Activated CD4-positive, alpha-beta memory T cell treated with anti-CD3 and anti-CD28 coated beads, Interleukin-2, amount 10 ng/mL, durations not matched to agents 7 days and 5 days (primary cell): Measurements from ENCODE around the gene CRY1. TPM values are rescaled to one million over a fixed set of nuclear protein-coding genes. Genes with fewer than 3 reads are reported as not detected.

Source experiments
- CTCF ChIA-PET: fragments of 350-600 bp; sonication (Branson Sonifier 250); formaldehyde crosslinking; loops from one replicate; lab custom pipeline; 2021; ENCODE audit warnings: antibody characterized with exemption, inconsistent platforms; lab: Charles Lee
- POLR2A ChIA-PET: fragments of 350-600 bp; sonication (Branson Sonifier 250); formaldehyde crosslinking; loops from one replicate; lab custom pipeline; 2021; ENCODE audit warnings: antibody characterized with exemption; lab: Charles Lee
- DNase-seq: peaks from one replicate; pipeline ENCODE4 v3.0.0-alpha.2; 2020
- H3K27ac Mint-ChIP-seq: one replicate; pipeline ENCODE4 v1.8.0; 2021; ENCODE audit warnings: mild to moderate bottlenecking, mixed read lengths
- H3K27me3 Mint-ChIP-seq: one replicate; pipeline ENCODE4 v1.8.0; 2021; ENCODE audit warnings: mixed read lengths
- H3K36me3 Mint-ChIP-seq: one replicate; pipeline ENCODE4 v1.8.0; 2021; ENCODE audit warnings: low read depth, mixed read lengths
- H3K4me1 Mint-ChIP-seq: one replicate; pipeline ENCODE4 v1.8.0; 2021; ENCODE audit warnings: mixed read lengths
- H3K4me3 Mint-ChIP-seq: one replicate; pipeline ENCODE4 v1.8.0; 2021; ENCODE audit warnings: mild to moderate bottlenecking, mixed read lengths
- H3K9me3 Mint-ChIP-seq: one replicate; pipeline ENCODE4 v1.8.0; 2021; ENCODE audit warnings: mixed read lengths
- total RNA-seq, 2 experiments: library from RNA; stranded (reverse); gene quantifications; one replicate each; pipeline ENCODE4 v1.2.3, GENCODE V29; 2021

CRY1 gene
- total RNA-seq, 2 experiments from 2014 or later, result 16.4 to 16.6 TPM

DNA sequence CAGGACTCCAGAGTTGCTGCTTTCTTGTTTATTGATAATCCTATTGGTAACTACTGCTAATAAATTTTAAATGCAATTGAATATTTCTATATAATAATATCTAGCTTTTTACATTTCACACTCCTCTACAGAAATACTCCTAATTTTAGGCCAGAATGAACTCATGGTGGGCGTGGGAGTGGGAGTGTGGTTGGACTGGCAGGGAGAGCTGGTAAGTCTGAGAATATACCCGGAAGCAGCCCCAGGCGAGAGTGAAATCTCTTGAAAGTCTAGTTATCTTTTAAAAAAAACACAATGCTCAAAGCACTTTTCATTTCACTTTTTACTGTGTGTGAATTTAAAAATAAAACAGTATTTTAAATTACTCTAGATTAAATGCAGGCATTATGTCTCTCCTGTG, 132.9 kb downstream of the CRY1 start:
- Mint-ChIP-seq H3K4me1 (peaks cover 13% of the 10 kb centered on the region), H3K4me3 (no peak overlapping the region), H3K27me3 (no peaks in the 10 kb centered on the region), H3K9me3 (no peaks in the 10 kb centered on the region), H3K36me3 (peaks cover 23% of the 10 kb centered on the region), H3K27ac (no peak overlapping the region)
- DNase-seq, result no peak
- CTCF ChIA-PET, result no interaction called here
- POLR2A ChIA-PET, result no interaction called here

DNA sequence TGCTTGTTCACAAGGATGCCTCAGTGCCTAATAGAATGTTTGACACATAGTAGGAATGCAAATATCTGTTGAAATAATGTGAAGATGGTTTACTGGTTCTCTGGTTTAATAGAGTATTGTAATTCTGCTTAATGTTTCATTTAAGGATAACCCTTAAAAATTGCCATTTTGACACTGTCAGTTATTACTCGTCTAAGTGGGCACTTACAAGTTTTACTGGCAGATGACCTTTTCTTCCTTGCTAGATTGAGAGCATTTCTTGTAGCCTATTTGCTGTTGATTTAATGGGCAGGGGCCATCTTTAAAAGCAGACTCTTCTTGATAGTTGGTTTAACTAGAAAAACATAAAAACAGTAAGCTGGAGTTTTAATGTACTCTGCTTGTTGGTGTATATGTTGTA, 135.8 kb downstream of the CRY1 start:
- Mint-ChIP-seq H3K4me1 (peaks cover 20% of the 10 kb centered on the region), H3K9me3 (no peaks in the 10 kb centered on the region), H3K27me3 (peaks cover under 1% of the 10 kb centered on the region), H3K27ac (peak overlapping the region; percentile 32), H3K4me3 (peak overlapping the region; percentile 94), H3K36me3 (peaks cover 8% of the 10 kb centered on the region)
- no peak for DNase-seq
- POLR2A ChIA-PET, result no interaction called here
- CTCF ChIA-PET, result interaction anchor here (1.0 kb wide), 1 partner anchor 134 kb away, joined by 4 read pairs; no protein-coding TSS in a partner anchor

- H3K27me3 Mint-ChIP-seq, result peaks cover 3% of the 10 kb centered on the region
- peak; percentile 63 for DNase-seq
- POLR2A ChIA-PET, result interaction anchor here (0.8 to 2.2 kb wide), 14 partner anchors 11 to 655 kb away, joined by 3 to 12 read pairs (median 4); partner anchors contain the start of genes MTERF2 and POLR3B
- H3K9me3 Mint-ChIP-seq, result no peaks in the 10 kb centered on the region
- peaks cover 20% of the 10 kb centered on the region for H3K4me1 Mint-ChIP-seq
- H3K4me3 Mint-ChIP-seq, result peak overlapping the region; percentile 94
- CTCF ChIA-PET, result interaction anchor here (1.1 to 2.9 kb wide), 5 partner anchors 10 to 598 kb away, joined by 3 to 12 read pairs (median 3); partner anchors contain the start of gene POLR3B
- peaks cover 6% of the 10 kb centered on the region for H3K36me3 Mint-ChIP-seq
- H3K27ac Mint-ChIP-seq, result peak overlapping the region; percentile 81
Observed at GRCh38 chr12:106956048-106956578, 137.2 kb downstream of the CRY1 start.

- Mint-ChIP-seq H3K4me3 (peak within 1 kb of the TSS; percentile 94), H3K27me3 (peaks cover 6% of the 10 kb centered on the region), H3K27ac (peak within 1 kb of the TSS; percentile 81), H3K36me3 (peaks cover 6% of the 10 kb centered on the region), H3K9me3 (no peaks in the 10 kb centered on the region), H3K4me1 (peaks cover 20% of the 10 kb centered on the region)
- ChIA-PET CTCF (interaction anchor here (1.0 to 2.9 kb wide), 6 partner anchors 11 to 598 kb away, joined by 3 to 12 read pairs (median 4); partner anchors contain the start of gene POLR3B), POLR2A (interaction anchor here (0.8 to 2.2 kb wide), 12 partner anchors 11 to 598 kb away, joined by 3 to 12 read pairs (median 4); partner anchors contain the start of genes MTERF2 and POLR3B)
- DNase-seq, result peak; percentile 89
Observed at GRCh38 chr12:106955377-106956047, 137.8 kb downstream of the CRY1 start, which contains the start of gene TMEM263. TSS of gene TMEM263 (plus strand) at chr12:106955907. CDS start at chr12:106967117, 11,210 bp downstream.

DNA sequence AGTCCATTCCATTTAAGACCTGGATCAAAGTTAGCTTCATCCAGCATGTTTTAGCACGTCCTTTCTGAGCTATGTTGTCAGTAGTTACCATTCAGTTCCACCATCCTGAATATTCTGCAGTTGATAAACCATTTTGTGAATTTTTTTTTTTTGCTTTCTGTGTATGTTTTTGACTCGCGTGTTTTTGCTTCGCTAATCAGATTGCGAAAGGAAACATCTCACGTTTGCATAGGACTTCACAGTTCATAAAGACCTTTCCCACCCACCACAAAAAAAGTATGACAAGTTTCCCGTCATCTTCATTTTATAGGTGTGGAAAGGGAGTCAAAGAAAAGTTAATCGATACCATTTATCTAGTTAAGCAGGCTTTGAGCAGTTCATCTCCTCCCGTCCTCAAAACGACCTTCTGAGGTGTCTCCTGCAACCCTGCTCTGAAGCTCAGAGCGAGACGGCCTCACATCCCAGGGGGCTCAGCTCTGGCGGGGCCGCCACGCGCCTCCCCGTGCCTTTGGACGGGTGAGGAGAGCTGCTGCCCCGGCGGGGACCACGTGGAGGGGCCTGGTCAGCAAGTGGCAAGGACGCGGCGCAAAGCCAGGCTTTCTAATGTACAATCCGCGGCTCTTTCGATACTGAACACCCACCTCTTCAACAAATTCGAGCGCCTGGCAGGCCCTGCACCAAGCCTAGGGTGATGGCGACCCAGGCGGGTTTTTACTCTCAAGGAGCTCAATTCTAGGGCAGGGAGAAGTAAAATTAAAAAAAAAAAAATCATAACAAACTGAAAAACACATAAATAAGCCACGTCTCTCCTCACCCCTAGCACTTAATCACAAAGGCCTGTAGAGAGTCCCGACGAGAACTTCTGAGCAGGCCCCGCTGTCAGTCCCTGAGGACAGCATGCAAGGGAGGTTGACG, 138.6 kb downstream of the CRY1 start:
- DNase-seq, result peak; percentile 17
- ChIA-PET POLR2A (interaction anchor here (0.7 to 2.2 kb wide), 7 partner anchors 24 to 597 kb away, joined by 3 to 12 read pairs (median 3); partner anchors contain the start of genes MTERF2 and POLR3B), CTCF (interaction anchor here (0.9 to 2.9 kb wide), 5 partner anchors 15 to 728 kb away, joined by 3 to 12 read pairs (median 3); partner anchors contain the start of gene POLR3B)
- peaks cover 6% of the 10 kb centered on the region for H3K36me3 Mint-ChIP-seq
- peaks cover 20% of the 10 kb centered on the region for H3K4me1 Mint-ChIP-seq
- H3K9me3 Mint-ChIP-seq, result peaks cover 3% of the 10 kb centered on the region
- H3K27ac Mint-ChIP-seq, result peak overlapping the region; percentile 78
- H3K4me3 Mint-ChIP-seq, result peak overlapping the region; percentile 94
- H3K27me3 Mint-ChIP-seq, result peaks cover 11% of the 10 kb centered on the region

DNA sequence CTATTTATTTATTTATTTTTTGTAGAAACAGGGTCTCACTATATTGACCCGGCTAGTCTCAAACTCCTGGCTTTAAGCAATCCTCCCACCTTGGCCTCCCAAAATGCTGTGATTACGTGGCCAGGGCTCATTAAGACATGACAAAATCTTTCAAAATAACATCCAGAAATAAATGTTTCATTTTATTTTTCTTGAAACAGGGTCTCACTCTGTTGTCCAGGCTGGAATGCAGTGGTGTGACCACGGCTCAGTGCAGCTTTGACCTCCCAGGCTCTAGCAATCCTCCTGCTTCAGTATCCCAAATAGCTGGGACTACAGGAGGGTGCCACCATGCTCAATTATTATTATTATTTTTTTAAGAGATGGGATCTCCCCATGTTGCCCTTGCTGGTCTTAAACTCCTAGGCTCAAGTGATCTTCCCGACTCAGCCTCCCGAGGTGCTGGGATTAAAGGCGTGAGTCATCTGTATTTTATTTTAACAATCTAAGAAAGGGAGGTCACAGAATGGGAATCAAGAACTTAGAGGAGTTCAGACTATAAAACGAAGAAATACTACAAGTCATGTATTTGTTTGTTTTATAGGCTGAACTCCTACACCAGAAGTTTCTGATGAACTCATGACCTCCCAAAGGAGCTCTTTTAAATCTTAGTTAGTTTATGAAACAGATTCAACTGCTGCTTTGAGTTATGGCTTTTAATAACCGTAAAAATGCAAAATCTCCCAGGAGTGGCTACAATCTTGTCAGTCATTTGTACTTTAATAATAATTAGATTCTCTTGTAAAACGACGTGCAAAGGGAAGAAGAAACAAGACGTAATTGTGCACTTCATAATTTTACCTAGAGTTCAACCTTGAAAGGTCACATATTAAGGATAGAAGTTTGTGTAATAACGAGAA, 139.7 kb downstream of the CRY1 start:
- Mint-ChIP-seq H3K9me3 (peaks cover 13% of the 10 kb centered on the region), H3K27ac (no peak overlapping the region), H3K4me3 (no peak overlapping the region), H3K4me1 (peaks cover 19% of the 10 kb centered on the region), H3K36me3 (peaks cover 6% of the 10 kb centered on the region), H3K27me3 (peaks cover 15% of the 10 kb centered on the region)
- ChIA-PET POLR2A (interaction anchor here (0.7 kb wide), 1 partner anchor 224 kb away, joined by 3 read pairs; no protein-coding TSS in a partner anchor), CTCF (interaction anchor here (1.0 to 1.4 kb wide), 2 partner anchors 14 to 729 kb away, joined by 3 read pairs; no protein-coding TSS in a partner anchor)
- DNase-seq, result no peak

DNA sequence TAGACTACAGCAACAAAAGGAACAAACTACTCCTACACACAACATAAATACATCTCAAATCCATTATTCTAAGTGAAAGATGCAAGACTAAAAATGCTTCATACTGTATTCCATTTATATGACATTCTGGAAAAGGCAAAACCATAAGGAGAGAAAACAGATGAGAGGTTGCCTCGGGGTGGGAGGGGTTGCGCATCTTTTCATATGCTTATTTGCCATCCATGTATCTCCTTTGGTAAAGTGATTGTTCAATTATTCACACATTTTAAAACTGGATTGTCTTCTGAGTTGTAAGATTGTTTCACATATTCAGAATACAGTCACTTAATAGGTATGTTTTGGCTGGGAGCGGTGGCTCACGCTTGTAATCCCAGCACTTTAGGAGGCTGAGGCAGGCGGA, 142.8 kb downstream of the CRY1 start:
- no peak for DNase-seq
- H3K27ac Mint-ChIP-seq, result no peak overlapping the region
- H3K9me3 Mint-ChIP-seq, result peaks cover 24% of the 10 kb centered on the region
- peaks cover 7% of the 10 kb centered on the region for H3K36me3 Mint-ChIP-seq
- ChIA-PET CTCF (interaction anchor here (0.6 kb wide), 1 partner anchor 536 kb away, joined by 6 read pairs; no protein-coding TSS in a partner anchor), POLR2A (no interaction called here)
- H3K4me3 Mint-ChIP-seq, result no peak overlapping the region
- peaks cover 7% of the 10 kb centered on the region for H3K4me1 Mint-ChIP-seq
- H3K27me3 Mint-ChIP-seq, result peaks cover 19% of the 10 kb centered on the region

DNA sequence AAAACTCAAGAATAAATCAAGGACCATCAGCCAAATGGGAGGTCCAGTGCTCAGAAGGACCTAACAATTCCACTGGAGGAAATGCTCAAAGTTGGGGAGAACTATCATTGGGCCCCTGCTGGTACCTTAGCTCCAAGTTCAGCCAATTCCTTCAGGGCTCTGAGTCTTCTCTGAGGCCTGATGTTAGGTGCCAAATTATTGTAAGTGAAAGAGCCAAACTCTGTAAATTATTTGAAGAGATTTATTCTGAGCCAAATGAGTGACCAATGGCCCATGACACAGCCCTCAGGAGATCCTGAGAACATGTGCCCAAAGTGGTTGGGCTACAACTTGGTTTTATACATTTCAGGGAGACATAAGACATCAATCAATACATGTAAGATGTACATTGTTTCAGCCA, 145.9 kb downstream of the CRY1 start:
- ChIA-PET CTCF (no interaction called here), POLR2A (no interaction called here)
- Mint-ChIP-seq H3K27me3 (peaks cover 17% of the 10 kb centered on the region), H3K4me3 (no peak overlapping the region), H3K9me3 (peaks cover 26% of the 10 kb centered on the region), H3K4me1 (no peaks in the 10 kb centered on the region), H3K36me3 (peaks cover 7% of the 10 kb centered on the region), H3K27ac (no peak overlapping the region)
- DNase-seq, result no peak

- POLR2A ChIA-PET, result interaction anchor here (1.0 kb wide), 1 partner anchor 10 kb away, joined by 3 read pairs; the partner anchor contains the start of gene TMEM263
- no peaks in the 10 kb centered on the region for H3K4me1 Mint-ChIP-seq
Observed at GRCh38 chr12:106945261-106945851, 148.0 kb downstream of the CRY1 start.

DNA sequence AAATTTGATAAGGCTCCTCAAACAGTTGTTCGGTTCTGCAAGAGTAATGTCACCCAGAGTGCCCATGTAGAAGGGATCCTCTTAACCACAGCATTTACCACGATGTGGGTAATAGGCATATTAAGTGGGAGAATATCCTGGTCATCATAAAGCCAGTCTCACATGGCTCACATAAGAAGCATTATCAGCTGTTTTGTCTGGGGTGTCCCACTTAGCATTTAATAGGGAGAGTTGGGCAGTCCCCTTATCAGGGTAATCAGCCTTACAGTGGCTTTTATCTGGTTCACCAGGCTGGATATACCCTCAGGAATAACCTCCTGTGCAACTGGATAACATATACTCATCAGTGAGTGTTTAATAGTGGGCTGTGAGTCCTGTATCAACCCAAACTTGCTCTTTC, 150.6 kb downstream of the CRY1 start:
- Mint-ChIP-seq H3K36me3 (peaks cover 2% of the 10 kb centered on the region), H3K4me1 (no peaks in the 10 kb centered on the region), H3K9me3 (peaks cover 5% of the 10 kb centered on the region), H3K4me3 (no peak overlapping the region), H3K27me3 (peaks cover 6% of the 10 kb centered on the region), H3K27ac (no peak overlapping the region)
- CTCF ChIA-PET, result no interaction called here
- no peak for DNase-seq
- POLR2A ChIA-PET, result no interaction called here

More at GRCh38 chr12:106945261-106945851, 148.0 kb downstream of the CRY1 start:
- Mint-ChIP-seq H3K27ac (no peak overlapping the region), H3K9me3 (peaks cover 26% of the 10 kb centered on the region), H3K27me3 (peaks cover 11% of the 10 kb centered on the region), H3K36me3 (peaks cover 7% of the 10 kb centered on the region), H3K4me3 (no peak overlapping the region)
- DNase-seq, result no peak
- CTCF ChIA-PET, result no interaction called here

DNA sequence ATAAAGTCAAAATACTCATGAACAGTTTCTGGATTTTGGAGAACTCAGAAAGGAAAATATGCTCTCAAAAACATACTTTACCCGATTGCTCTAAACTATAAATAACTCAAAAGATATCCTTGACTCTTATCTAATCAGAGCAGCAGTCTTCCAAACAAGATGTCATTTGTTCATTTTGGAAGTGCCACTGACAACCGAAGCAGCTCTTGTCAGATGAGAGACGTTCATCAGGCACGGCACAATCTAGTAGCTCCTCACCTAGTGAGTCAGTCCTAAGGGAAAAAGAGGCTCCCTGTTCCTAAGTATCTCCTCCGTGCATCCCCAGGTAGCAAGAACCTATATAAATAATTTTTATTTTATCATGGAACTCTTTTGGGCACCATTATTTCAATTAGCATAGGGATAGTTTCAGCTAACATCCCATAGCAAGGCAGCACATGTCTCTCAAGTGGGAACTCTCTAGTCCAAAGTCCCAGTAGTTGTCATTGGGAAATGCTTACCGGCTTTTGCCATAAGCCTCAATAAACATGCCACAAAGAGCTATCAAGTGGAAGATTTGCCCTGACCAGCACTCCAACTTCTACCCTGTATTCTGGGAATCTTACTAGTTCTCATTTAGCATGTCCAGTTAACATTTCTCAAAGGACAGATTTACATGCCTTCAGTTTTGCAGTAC, 151.7 kb downstream of the CRY1 start:
- Mint-ChIP-seq H3K9me3 (peaks cover 3% of the 10 kb centered on the region), H3K4me1 (no peaks in the 10 kb centered on the region), H3K4me3 (no peak overlapping the region), H3K27ac (no peak overlapping the region), H3K36me3 (no peaks in the 10 kb centered on the region), H3K27me3 (peaks cover 4% of the 10 kb centered on the region)
- ChIA-PET CTCF (no interaction called here), POLR2A (no interaction called here)
- no peak for DNase-seq
